SK-N-SH treated with all-trans-retinoic acid at 6 μM for 48 hours (cell line): ENCODE measurements around the gene PASD1.

ENCODE experiments used
- ATAC-seq: fragments of 200-7000 bp; cut with Tn5 transposase; 3 replicates; pipeline ENCODE4 v1.9.1; 2020; ENCODE audit warnings: mild to moderate bottlenecking, moderate library complexity
- CSDC2 ChIP-seq: fragments of 250-450 bp; sonication (Bioruptor Pico); IDR thresholded peaks from 2 replicates; pipeline ENCODE4 v1.5.0; 2020; ENCODE audit warnings: mild to moderate bottlenecking, moderate library complexity
- ESRRG ChIP-seq: fragments of 250-450 bp; sonication (Bioruptor Pico); IDR thresholded peaks from 2 replicates; pipeline ENCODE4 v1.6.1; 2021; ENCODE audit warnings: mild to moderate bottlenecking
- GLIS3 ChIP-seq: fragments of 250-450 bp; sonication (Bioruptor Pico); IDR thresholded peaks from 2 replicates; pipeline ENCODE4 v1.5.0; 2020; ENCODE audit warnings: mild to moderate bottlenecking, moderate library complexity
- ISL1 ChIP-seq: fragments of 250-450 bp; sonication (Bioruptor Pico); IDR thresholded peaks from 2 replicates; pipeline ENCODE4 v2.1.2; 2022; ENCODE audit warnings: mild to moderate bottlenecking, moderate library complexity
- OSR1 ChIP-seq: fragments of 250-450 bp; sonication (Bioruptor Pico); IDR thresholded peaks from 2 replicates; pipeline ENCODE4 v1.8.0; 2022; ENCODE audit warnings: moderate library complexity, mild to moderate bottlenecking, inconsistent platforms
- PPARA ChIP-seq: fragments of 250-450 bp; sonication (Bioruptor Pico); IDR thresholded peaks from 2 replicates; pipeline ENCODE4 v1.5.0; 2020; ENCODE audit warnings: mild to moderate bottlenecking, borderline replicate concordance
- RARB ChIP-seq: fragments of 250-450 bp; sonication (Bioruptor Pico); IDR thresholded peaks from 2 replicates; pipeline ENCODE4 v1.8.0; 2021; ENCODE audit warnings: mild to moderate bottlenecking, moderate library complexity
- SNAI2 ChIP-seq: fragments of 250-450 bp; sonication (Bioruptor Pico); IDR thresholded peaks from 2 replicates; pipeline ENCODE4 v1.5.0; 2020; ENCODE audit warnings: mild to moderate bottlenecking, moderate library complexity
- TCF4 ChIP-seq: fragments of 250-450 bp; sonication (Bioruptor Pico); IDR thresholded peaks from 2 replicates; pipeline ENCODE4 v1.8.0; 2021; ENCODE audit warnings: mild to moderate bottlenecking, moderate library complexity, borderline replicate concordance
- TOX ChIP-seq: fragments of 250-450 bp; sonication (Bioruptor Pico); IDR thresholded peaks from 2 replicates; pipeline ENCODE4 v1.8.0; 2021; ENCODE audit warnings: mild to moderate bottlenecking, moderate library complexity, borderline replicate concordance
- ZC3H10 ChIP-seq: fragments of 250-450 bp; sonication (Bioruptor Pico); IDR thresholded peaks from 2 replicates; pipeline ENCODE4 v1.5.1; 2021; ENCODE audit warnings: mild to moderate bottlenecking, moderate library complexity
- ZFP3 ChIP-seq: fragments of 250-450 bp; sonication (Bioruptor Pico); IDR thresholded peaks from 2 replicates; pipeline ENCODE4 v1.5.0; 2020; ENCODE audit warnings: mild to moderate bottlenecking, moderate library complexity
- ZFP30 ChIP-seq: fragments of 450-650 bp; formaldehyde crosslinking; IDR thresholded peaks from 2 replicates; pipeline ENCODE4 v1.5.0; 2022; ENCODE audit warnings: mild to moderate bottlenecking, moderate library complexity
- ZNF565 ChIP-seq: fragments of 450-650 bp; formaldehyde crosslinking; conservative IDR thresholded peaks from 2 replicates; pipeline ENCODE4 v1.5.0; 2020; ENCODE audit warnings: low read depth, mild to moderate bottlenecking, moderate library complexity
- ZNF70 ChIP-seq: fragments of 450-650 bp; formaldehyde crosslinking; IDR thresholded peaks from 2 replicates; pipeline ENCODE4 v1.5.0; 2020; ENCODE audit warnings: mild to moderate bottlenecking, moderate library complexity
- ZNF8 ChIP-seq: fragments of 450-650 bp; formaldehyde crosslinking; IDR thresholded peaks from 2 replicates; pipeline ENCODE4 v1.5.0; 2020; ENCODE audit warnings: mild to moderate bottlenecking, moderate library complexity
- TF ChIP-seq, protein P1 (sequence below): fragments of 250-450 bp; sonication (Bioruptor Pico); IDR thresholded peaks from 2 replicates; pipeline ENCODE4 v1.5.0; 2020; ENCODE audit warnings: mild to moderate bottlenecking, moderate library complexity
- TF ChIP-seq, protein P2 (sequence below): fragments of 250-450 bp; sonication (Bioruptor Pico); IDR thresholded peaks from 2 replicates; pipeline ENCODE4 v1.8.0; 2020; ENCODE audit warnings: mild to moderate bottlenecking, moderate library complexity, borderline replicate concordance
- TF ChIP-seq, protein P3 (sequence below): fragments of 250-450 bp; sonication (Bioruptor Pico); IDR thresholded peaks from 2 replicates; pipeline ENCODE4 v1.8.0; 2021; ENCODE audit warnings: low read depth, mild to moderate bottlenecking, moderate library complexity, borderline replicate concordance
- TF ChIP-seq, protein P4 (sequence below): fragments of 250-450 bp; sonication (Bioruptor Pico); IDR thresholded peaks from 2 replicates; pipeline ENCODE4 v1.5.1; 2021; ENCODE audit warnings: mild to moderate bottlenecking, moderate library complexity

Gene PASD1

DNA sequence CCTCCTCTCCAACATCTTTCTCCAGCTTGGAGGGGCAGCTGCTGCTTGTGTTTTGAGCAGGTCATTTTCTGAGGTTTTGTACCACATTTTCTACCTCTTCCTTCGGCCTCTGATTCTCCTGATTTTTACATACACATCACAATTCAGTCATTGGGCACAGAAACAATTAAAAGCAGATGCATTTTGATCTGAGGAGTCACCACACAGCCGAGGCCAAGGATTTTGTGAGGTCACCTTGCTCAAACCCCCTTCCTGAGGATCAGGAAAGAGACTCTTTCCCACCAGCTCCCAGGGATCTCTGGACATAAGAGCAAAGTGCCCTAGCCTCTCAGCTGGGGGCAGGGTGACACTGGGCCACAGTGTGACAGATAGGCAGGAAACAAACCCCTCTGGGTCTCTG lies 147.0 kb downstream of the PASD1 start:
- no peak for ATAC-seq
- TF ChIP-seq PPARA (CRISPR knock-in tag), result no peak
- TF ChIP-seq ESRRG (CRISPR knock-in tag), result no peak
- no peak for TF ChIP-seq ISL1 (CRISPR knock-in tag)
- TF ChIP-seq ZFP30 (CRISPR knock-in tag), result no peak
- no peak for TF ChIP-seq CSDC2 (CRISPR knock-in tag)
- TF ChIP-seq, protein P1, sequence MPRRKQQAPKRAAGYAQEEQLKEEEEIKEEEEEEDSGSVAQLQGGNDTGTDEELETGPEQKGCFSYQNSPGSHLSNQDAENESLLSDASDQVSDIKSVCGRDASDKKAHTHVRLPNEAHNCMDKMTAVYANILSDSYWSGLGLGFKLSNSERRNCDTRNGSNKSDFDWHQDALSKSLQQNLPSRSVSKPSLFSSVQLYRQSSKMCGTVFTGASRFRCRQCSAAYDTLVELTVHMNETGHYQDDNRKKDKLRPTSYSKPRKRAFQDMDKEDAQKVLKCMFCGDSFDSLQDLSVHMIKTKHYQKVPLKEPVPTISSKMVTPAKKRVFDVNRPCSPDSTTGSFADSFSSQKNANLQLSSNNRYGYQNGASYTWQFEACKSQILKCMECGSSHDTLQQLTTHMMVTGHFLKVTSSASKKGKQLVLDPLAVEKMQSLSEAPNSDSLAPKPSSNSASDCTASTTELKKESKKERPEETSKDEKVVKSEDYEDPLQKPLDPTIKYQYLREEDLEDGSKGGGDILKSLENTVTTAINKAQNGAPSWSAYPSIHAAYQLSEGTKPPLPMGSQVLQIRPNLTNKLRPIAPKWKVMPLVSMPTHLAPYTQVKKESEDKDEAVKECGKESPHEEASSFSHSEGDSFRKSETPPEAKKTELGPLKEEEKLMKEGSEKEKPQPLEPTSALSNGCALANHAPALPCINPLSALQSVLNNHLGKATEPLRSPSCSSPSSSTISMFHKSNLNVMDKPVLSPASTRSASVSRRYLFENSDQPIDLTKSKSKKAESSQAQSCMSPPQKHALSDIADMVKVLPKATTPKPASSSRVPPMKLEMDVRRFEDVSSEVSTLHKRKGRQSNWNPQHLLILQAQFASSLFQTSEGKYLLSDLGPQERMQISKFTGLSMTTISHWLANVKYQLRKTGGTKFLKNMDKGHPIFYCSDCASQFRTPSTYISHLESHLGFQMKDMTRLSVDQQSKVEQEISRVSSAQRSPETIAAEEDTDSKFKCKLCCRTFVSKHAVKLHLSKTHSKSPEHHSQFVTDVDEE (CRISPR knock-in tag), result no peak
- no peak for TF ChIP-seq ZNF70 (CRISPR knock-in tag)
- TF ChIP-seq, protein P2, sequence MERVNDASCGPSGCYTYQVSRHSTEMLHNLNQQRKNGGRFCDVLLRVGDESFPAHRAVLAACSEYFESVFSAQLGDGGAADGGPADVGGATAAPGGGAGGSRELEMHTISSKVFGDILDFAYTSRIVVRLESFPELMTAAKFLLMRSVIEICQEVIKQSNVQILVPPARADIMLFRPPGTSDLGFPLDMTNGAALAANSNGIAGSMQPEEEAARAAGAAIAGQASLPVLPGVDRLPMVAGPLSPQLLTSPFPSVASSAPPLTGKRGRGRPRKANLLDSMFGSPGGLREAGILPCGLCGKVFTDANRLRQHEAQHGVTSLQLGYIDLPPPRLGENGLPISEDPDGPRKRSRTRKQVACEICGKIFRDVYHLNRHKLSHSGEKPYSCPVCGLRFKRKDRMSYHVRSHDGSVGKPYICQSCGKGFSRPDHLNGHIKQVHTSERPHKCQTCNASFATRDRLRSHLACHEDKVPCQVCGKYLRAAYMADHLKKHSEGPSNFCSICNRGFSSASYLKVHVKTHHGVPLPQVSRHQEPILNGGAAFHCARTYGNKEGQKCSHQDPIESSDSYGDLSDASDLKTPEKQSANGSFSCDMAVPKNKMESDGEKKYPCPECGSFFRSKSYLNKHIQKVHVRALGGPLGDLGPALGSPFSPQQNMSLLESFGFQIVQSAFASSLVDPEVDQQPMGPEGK (CRISPR knock-in tag), result no peak
- no peak for TF ChIP-seq GLIS3 (CRISPR knock-in tag)
- TF ChIP-seq OSR1 (CRISPR knock-in tag), result no peak
- no peak for TF ChIP-seq ZFP3
- TF ChIP-seq ZNF565, result no peak
- TF ChIP-seq TOX (CRISPR knock-in tag), result no peak
- TF ChIP-seq ZNF8 (CRISPR knock-in tag), result no peak

DNA sequence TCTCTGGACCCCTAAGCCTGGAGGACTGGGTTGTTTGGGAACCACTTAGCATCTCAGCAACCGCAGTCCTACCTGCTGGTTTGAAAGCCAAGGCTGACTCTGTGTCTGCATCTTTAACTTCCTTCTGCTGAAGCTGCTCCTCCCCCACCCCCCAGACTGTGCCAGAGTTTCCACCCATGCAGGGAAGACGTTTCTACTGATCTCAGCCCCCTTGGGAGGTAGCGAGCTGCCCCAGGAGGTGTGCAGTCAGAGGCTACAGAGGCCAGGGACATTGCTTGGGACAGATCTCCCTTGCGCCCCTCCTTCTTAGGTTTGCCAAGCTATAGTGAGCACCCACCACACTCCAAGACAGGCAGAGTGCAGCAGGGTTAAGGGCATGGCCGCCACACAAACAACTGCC lies 147.7 kb downstream of the PASD1 start:
- no peak for ATAC-seq
- TF ChIP-seq ZNF565 (no peak), RARB (CRISPR knock-in tag) (no peak), GLIS3 (CRISPR knock-in tag) (no peak), ZNF8 (CRISPR knock-in tag) (no peak), SNAI2 (CRISPR knock-in tag) (no peak), ZC3H10 (CRISPR knock-in tag) (no peak), OSR1 (CRISPR knock-in tag) (no peak), ESRRG (CRISPR knock-in tag) (no peak), TCF4 (CRISPR knock-in tag) (no peak), ZNF70 (CRISPR knock-in tag) (no peak), ISL1 (CRISPR knock-in tag) (no peak), PPARA (CRISPR knock-in tag) (no peak)
- TF ChIP-seq, protein P3, sequence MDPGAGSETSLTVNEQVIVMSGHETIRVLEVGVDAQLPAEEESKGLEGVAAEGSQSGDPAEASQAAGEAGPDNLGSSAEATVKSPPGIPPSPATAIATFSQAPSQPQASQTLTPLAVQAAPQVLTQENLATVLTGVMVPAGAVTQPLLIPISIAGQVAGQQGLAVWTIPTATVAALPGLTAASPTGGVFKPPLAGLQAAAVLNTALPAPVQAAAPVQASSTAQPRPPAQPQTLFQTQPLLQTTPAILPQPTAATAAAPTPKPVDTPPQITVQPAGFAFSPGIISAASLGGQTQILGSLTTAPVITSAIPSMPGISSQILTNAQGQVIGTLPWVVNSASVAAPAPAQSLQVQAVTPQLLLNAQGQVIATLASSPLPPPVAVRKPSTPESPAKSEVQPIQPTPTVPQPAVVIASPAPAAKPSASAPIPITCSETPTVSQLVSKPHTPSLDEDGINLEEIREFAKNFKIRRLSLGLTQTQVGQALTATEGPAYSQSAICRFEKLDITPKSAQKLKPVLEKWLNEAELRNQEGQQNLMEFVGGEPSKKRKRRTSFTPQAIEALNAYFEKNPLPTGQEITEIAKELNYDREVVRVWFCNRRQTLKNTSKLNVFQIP (CRISPR knock-in tag), result no peak
- TF ChIP-seq, protein P1 (CRISPR knock-in tag), result no peak
- TF ChIP-seq, protein P4, sequence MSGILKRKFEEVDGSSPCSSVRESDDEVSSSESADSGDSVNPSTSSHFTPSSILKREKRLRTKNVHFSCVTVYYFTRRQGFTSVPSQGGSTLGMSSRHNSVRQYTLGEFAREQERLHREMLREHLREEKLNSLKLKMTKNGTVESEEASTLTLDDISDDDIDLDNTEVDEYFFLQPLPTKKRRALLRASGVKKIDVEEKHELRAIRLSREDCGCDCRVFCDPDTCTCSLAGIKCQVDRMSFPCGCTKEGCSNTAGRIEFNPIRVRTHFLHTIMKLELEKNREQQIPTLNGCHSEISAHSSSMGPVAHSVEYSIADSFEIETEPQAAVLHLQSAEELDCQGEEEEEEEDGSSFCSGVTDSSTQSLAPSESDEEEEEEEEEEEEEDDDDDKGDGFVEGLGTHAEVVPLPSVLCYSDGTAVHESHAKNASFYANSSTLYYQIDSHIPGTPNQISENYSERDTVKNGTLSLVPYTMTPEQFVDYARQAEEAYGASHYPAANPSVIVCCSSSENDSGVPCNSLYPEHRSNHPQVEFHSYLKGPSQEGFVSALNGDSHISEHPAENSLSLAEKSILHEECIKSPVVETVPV (CRISPR knock-in tag), result no peak

DNA sequence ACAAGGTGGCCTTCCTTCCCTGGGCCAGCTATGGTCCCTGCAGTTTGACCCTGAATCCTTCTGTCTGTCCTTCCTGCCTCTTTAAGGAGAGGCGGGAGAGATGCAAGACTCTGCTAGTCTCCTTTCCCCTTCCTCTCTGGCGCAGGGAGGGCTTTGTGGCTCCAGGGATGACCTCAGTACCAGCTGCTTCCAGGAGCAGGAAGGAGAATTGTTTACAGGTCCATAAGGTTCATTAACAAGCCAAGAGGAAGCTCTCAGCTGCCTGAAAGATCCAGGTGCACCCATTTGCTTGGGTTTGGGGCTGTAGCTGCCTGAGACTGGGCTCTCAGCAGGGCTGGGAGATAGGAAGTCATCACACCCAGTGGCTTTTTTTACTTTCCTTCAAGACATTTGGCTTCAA lies 148.3 kb downstream of the PASD1 start:
- TF ChIP-seq, protein P3 (CRISPR knock-in tag), result no peak
- TF ChIP-seq RARB (CRISPR knock-in tag), result no peak
- ATAC-seq, result no peak
